Effector memory CD4-positive, alpha-beta T cell (primary cell): ENCODE data around the gene BRD4.

Experiments used
- DNase-seq, 3 donors: peaks; one replicate each; pipeline ENCODE4 v3.0.0-alpha.2; 2020
- H3K27ac ChIP-seq: 2 replicates; pipeline ENCODE4 v1.7.0; 2013; ENCODE audit warnings: mild to moderate bottlenecking, low read length, moderate library complexity; ENCODE audit not compliant: insufficient read depth, poor library complexity, severe bottlenecking
- H3K27me3 ChIP-seq: replicated peaks from 2 replicates; pipeline ENCODE4 v1.7.0; 2013; ENCODE audit warnings: mild to moderate bottlenecking, low read length; ENCODE audit not compliant: insufficient read depth, control insufficient read depth, poor library complexity, severe bottlenecking
- H3K36me3 ChIP-seq: 2 replicates; pipeline ENCODE4 v1.7.0; 2013; ENCODE audit warnings: mild to moderate bottlenecking, low read length, moderate library complexity; ENCODE audit not compliant: control insufficient read depth, insufficient read depth
- H3K4me1 ChIP-seq: 2 replicates; pipeline ENCODE4 v1.7.0; 2013; ENCODE audit warnings: low read length, mild to moderate bottlenecking; ENCODE audit not compliant: control insufficient read depth, insufficient read depth, poor library complexity, severe bottlenecking
- H3K4me3 ChIP-seq: 2 replicates; pipeline ENCODE4 v1.7.0; 2013; ENCODE audit warnings: low read length, low read depth, mild to moderate bottlenecking; ENCODE audit not compliant: insufficient read depth, poor library complexity, severe bottlenecking
- H3K9me3 ChIP-seq: 2 replicates; pipeline ENCODE4 v1.7.0; 2013; ENCODE audit warnings: mild to moderate bottlenecking, low read length, moderate library complexity; ENCODE audit not compliant: control insufficient read depth

Gene BRD4

GRCh38 chr19:15283141-15283883 lies 49.0 kb downstream of the BRD4 start:
- Histone ChIP-seq H3K4me1 (peaks cover 67% of the 10 kb centered on the region), H3K27ac (no peak overlapping the region), H3K9me3 (no peaks in the 10 kb centered on the region), H3K27me3 (no peaks in the 10 kb centered on the region), H3K36me3 (no peaks in the 10 kb centered on the region), H3K4me3 (no peak overlapping the region)
- no peak for DNase-seq

GRCh38 chr19:15282311-15282705 lies 50.0 kb downstream of the BRD4 start:
- Histone ChIP-seq H3K4me1 (peaks cover 59% of the 10 kb centered on the region), H3K36me3 (no peaks in the 10 kb centered on the region), H3K4me3 (no peak overlapping the region), H3K27me3 (no peaks in the 10 kb centered on the region), H3K9me3 (no peaks in the 10 kb centered on the region), H3K27ac (no peak overlapping the region)
- no peak for DNase-seq

GRCh38 chr19:15280915-15281683 lies 51.2 kb downstream of the BRD4 start:
- Histone ChIP-seq H3K27me3 (no peaks in the 10 kb centered on the region), H3K4me1 (peaks cover 51% of the 10 kb centered on the region), H3K9me3 (no peaks in the 10 kb centered on the region), H3K27ac (no peak overlapping the region), H3K36me3 (no peaks in the 10 kb centered on the region), H3K4me3 (no peak overlapping the region)
- no peak for DNase-seq

- peaks cover 43% of the 10 kb centered on the region for H3K4me1 ChIP-seq
- H3K4me3 ChIP-seq = no peak overlapping the region
- H3K27me3 ChIP-seq = no peaks in the 10 kb centered on the region
- H3K9me3 ChIP-seq = no peaks in the 10 kb centered on the region
- peak overlapping the region; percentile 23 for H3K27ac ChIP-seq
- H3K36me3 ChIP-seq = no peaks in the 10 kb centered on the region
- DNase-seq = no peak
Measured at GRCh38 chr19:15280048-15280725, 52.2 kb downstream of the BRD4 start.

- Histone ChIP-seq H3K36me3 (no peaks in the 10 kb centered on the region), H3K4me3 (no peak overlapping the region), H3K9me3 (no peaks in the 10 kb centered on the region), H3K4me1 (peaks cover 38% of the 10 kb centered on the region), H3K27ac (peak overlapping the region; percentile 23), H3K27me3 (no peaks in the 10 kb centered on the region)
- DNase-seq = no peak
Measured at GRCh38 chr19:15279326-15279904, 52.9 kb downstream of the BRD4 start.

- no peaks in the 10 kb centered on the region for H3K27me3 ChIP-seq
- H3K4me1 ChIP-seq = peaks cover 18% of the 10 kb centered on the region
- H3K9me3 ChIP-seq = no peaks in the 10 kb centered on the region
- no peak overlapping the region for H3K27ac ChIP-seq
- peaks cover 12% of the 10 kb centered on the region for H3K36me3 ChIP-seq
- H3K4me3 ChIP-seq = no peak overlapping the region
- no peak for DNase-seq
Measured at GRCh38 chr19:15276620-15277215, 55.6 kb downstream of the BRD4 start.

GRCh38 chr19:15274477-15274876 lies 57.9 kb downstream of the BRD4 start:
- H3K27ac ChIP-seq = no peak overlapping the region
- H3K36me3 ChIP-seq = peaks cover 34% of the 10 kb centered on the region

GRCh38 chr19:15269806-15270205 lies 62.5 kb downstream of the BRD4 start:
- H3K27me3 ChIP-seq = no peaks in the 10 kb centered on the region
- H3K9me3 ChIP-seq = no peaks in the 10 kb centered on the region
- peaks cover 2% of the 10 kb centered on the region for H3K4me1 ChIP-seq
- DNase-seq = no peak
- H3K27ac ChIP-seq = no peak overlapping the region
- H3K4me3 ChIP-seq = no peak overlapping the region
- H3K36me3 ChIP-seq = peaks cover 80% of the 10 kb centered on the region

More at GRCh38 chr19:15274477-15274876, 57.9 kb downstream of the BRD4 start:
- no peak overlapping the region for H3K4me3 ChIP-seq
- DNase-seq = no peak
- H3K4me1 ChIP-seq = peaks cover 5% of the 10 kb centered on the region
- no peaks in the 10 kb centered on the region for H3K27me3 ChIP-seq
- H3K9me3 ChIP-seq = no peaks in the 10 kb centered on the region

GRCh38 chr19:15268928-15269253 lies 63.4 kb downstream of the BRD4 start:
- H3K27ac ChIP-seq = no peak overlapping the region
- peaks cover 89% of the 10 kb centered on the region for H3K36me3 ChIP-seq
- no peak overlapping the region for H3K4me3 ChIP-seq
- H3K27me3 ChIP-seq = no peaks in the 10 kb centered on the region
- peaks cover 2% of the 10 kb centered on the region for H3K4me1 ChIP-seq
- H3K9me3 ChIP-seq = no peaks in the 10 kb centered on the region
- DNase-seq = no peak
